Activated CD8-positive, alpha-beta memory T cell treated with anti-CD3 and anti-CD28 coated beads for 24 hours (primary cell): ENCODE data around the gene RAD51B.

Experiments
- DNase-seq: peaks from one replicate; pipeline ENCODE4 v3.0.0-alpha.2; 2020

The RAD51B gene

DNA sequence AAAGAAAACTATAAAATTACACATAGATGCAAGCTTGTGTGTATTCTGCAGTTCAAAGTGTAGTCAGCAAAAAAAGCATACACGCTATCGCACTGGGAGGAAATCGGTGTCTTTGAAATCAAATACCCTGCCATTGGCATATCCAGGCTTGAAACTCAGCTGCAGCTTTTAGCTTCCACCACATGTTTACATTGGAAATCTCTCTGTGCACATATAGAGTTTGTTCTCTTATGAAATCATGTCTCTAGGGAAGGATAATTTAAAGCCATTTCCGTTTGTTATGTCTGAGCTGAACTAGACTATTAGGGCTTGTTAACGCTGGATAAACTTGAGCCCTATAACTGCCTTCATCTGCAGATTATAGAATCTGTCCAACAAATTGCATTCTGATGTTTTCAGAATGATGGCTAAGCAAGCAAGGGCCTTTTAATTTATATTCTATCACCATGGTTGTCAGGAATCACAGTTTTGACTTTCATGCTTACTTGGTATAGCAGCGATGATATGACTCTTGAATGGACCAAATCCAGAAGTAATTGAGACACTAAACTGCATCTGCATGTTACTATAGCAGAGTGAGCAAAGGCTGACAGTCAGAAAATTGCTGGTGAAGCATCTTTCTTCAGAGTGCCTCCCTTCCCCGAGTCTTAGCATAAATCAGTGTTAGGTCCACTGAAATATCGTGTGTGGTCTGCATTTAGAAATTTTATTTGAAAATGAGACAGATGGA lies 530.5 kb downstream of the RAD51B start:
- no peak for DNase-seq

DNA sequence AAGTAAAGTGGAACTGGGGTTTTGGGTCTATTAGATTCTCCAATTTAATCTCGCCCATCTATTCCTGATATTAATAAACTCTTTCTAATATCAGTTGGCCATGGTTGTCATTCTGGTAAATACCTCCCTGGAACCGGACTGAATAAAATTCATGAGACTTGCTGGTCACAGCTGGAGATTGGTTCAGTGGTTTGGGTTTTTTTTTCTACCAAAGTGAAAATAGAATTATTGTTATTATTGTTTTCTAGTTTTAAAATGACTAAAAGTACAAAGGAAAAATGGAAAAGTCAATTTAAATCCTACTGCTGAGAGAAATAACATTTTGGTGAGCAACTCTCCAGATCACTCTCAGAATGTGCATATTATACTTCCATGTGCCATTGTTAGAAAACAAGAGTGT lies 535.8 kb downstream of the RAD51B start:
- DNase-seq, result no peak

DNA sequence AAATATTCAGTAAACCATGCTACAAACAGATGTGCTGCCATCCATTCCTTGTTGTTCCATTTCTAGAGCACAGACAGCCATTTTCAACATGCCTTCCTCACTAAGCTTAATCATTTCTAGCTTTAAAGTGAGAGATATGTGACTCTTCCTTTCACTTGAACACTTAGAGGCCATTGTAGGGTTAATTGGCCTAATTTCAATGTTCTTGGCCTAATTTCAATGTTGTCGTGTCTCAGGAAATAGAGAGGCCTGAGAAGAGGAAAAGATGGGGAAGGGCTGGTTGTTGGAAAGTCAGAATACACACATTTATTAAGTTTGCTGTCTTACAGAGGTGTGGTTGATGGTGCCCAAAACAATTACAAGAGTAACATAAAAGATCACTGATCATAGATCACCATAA lies 538.2 kb downstream of the RAD51B start:
- DNase-seq, result no peak

DNA sequence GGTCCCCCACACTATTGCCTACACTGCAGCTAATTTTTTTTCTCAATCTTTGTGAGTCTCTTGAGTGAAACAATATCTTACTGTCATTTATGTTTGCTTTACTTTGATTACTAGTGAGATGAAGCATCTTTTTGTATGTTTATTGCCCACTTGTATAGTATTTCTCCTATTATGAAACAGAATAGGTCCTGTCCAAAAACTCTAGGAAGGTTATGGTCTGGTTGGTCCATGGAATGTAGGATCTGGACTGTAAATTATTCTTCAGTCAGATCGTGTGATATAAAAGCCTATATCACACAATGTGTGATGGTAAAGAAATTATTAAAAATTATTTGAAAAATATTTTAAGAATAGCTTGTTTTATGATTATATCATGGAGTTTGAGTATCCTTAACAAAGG lies 538.9 kb downstream of the RAD51B start:
- no peak for DNase-seq

DNA sequence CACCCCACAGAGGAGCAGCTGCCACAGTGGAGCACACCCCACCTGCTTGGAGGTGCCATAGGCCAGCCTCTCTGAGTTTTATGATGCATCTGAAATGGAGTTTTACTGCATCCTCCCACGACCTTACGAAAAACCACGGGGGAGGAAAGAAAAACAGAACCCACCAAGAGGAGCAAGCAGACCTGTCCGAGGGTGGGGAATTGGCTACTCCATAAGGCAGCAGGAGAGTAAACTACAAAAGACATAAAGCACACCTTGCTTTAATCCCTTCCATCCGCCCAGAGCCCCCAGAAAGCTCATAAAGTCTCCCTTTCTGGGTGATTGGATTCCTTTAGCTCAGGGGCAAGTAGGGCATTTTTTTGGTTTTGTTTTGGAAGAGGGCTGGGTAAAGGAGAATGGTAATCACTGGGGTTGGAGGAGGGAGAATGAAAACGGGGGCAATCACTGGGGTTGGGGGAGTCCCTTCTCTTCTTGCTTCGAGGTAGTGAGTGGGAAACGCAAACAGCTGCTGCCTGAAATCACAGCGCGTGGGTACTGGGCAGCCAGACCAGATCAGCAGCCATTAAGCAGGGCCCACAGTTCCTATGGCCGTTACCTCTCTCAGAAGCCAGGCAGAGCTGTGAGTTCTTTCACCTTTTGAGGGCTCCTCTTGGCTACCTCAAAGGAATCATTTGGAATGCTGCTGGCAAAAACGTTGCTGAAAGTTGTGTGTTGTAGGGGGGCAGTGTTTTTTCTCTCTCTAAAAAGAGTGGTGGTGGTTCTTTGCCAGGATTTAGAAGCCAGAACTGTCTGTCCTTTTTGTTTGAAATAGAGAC lies 539.6 kb downstream of the RAD51B start:
- no peak for DNase-seq

DNA sequence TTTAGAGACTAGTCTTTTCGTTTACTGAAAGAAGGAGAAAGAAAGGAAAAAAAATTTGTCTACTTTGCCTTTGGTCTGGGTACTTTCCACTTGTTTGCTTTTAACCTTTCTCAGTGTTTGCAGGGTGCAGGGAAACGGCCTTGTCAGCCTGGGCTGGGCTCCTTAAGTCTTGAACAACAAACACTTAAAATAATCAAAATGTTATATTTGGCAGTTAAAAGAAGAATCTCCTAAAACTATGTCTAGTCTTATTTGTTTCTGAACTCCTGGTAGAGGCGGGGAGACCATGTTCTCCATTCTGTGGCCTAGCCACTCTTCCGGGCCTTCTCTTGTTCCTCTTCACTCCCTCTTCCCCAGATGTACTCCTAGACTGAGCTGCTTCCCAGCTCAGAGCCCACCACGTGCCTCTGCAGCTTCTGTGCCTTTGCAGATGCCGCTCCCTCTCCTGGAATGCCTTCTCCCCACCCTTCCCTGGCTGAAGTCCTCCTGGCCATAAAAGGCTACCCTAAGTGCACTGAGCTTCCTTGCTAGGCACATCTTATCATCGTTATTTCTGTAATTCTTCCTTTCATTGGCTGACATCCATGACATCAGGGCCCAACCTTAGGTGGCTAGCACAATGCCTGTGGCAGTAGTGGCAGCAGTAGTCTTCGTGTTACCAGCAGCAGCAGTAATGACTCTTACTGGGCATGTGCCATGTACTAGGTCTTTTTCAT lies 540.4 kb downstream of the RAD51B start:
- DNase-seq, result no peak

DNA sequence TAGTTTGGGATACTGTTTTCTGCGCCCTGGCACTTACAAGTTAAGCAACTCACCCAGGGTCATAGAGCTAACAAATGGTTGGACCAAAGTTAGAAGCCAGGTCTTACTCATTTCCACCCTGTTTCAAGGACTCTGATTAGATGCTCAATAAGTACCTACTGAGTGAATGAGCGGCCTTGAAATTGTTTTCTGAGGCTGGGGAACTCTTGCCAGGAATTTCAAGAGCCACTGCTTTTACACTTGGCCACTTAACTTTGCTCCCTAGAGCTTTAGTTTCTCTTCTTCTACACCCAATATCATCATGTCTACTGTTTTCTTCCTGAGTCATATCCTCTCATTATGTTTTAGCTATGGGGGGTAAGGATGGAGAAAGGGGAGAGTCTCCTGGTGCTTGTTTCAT lies 541.7 kb downstream of the RAD51B start:
- DNase-seq, result no peak

DNA sequence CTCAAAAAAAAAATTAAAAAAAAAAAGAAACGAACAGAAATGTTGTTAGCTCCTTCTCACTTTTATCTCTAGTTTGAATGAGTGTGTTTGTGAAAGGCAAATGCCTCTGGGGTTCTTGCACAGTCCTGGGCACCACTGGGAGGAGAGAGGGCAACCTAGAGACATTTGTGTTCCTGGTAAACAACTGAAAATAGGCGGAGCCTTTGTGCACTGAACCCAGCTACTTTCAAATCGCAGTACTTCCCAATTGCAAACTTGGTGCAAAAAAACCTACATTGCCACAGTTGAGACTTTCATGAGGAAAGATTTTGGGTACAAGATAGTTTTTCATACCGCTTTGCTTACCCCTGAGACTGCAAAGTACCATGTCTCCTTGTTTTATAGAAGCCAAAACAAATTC lies 543.3 kb downstream of the RAD51B start:
- DNase-seq, result no peak

DNA sequence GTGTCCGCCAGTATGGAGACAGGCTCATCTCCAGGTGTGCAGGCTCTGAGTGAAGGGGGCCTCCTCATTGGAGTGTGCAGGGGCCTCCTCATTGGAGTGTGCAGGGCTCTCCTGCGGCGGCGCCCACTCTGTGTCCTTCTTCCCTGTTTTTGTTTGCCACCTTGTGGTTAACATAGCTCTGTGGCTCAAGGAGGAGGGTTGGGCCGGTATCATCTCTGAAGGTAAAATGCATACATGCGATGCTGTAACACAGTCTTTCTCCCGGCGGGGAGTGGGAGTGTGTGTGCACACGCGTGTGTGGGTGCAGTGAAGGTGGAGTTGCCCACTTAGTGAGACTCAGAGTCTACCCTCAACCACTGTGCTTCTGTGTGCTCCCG lies 543.9 kb downstream of the RAD51B start:
- no peak for DNase-seq

DNA sequence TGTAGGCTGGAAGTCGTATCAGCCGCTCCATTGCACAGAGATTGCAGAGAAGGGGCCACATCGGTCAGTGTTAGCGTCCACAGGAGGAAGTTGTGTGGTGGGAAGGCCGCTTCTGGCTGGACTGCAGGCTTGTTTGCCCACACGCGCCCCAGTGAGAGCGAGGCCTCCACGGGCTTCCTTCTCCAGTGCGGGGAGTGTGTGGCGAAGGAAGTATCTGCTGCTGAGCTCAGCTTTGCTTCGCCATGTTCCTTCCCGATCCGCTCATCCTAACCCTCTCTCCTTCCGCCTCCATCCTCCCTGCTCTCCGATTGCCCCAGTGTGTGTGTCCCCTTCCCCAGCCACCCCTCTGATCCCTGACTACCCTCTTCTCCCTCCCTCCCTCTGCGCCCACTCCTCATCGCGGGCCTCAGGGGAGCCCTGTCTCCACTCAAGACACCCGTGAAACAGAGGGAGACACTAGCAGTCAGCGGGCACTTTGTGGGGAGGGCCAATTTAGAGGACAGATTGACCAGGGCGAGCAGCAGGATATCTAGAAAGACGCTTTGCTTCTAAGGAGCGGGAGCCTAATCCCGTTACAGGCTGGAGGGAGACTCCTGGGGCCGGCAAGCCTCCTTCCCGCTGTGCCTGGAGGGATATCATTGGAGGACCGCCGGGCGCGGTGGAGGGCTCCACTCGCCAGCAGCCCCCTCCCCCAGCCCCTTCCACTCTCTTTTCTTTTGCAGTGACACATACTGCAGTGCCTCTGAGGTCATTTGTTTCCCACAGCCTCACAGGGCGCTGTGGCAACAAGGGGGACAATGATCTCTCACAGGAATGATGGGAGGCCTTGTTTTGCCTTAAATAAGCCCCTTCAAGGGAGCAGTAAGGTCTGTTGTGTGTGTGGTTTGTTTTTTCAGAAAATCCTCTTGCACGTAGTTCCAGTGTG lies 544.5 kb downstream of the RAD51B start:
- DNase-seq, result no peak

DNA sequence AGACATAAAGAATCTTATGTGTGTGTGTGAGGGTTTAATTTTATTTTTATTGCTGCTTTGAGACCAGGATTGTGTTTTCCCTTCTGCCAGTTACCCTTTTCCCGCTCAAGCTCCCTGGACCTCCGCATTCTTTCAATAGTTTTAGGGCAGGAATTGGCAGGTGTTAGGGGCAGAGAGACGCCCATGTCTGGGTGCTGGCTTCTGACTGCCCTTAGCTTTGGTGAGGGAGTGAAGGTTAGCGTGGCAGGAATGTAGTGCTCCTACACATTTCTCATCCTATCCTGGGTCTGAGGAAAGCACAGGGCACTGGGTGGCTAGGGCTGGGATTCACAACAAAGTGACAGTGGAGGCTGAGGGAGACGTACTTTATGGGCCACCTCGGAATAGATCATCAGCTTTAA lies 545.2 kb downstream of the RAD51B start:
- DNase-seq, result no peak

DNA sequence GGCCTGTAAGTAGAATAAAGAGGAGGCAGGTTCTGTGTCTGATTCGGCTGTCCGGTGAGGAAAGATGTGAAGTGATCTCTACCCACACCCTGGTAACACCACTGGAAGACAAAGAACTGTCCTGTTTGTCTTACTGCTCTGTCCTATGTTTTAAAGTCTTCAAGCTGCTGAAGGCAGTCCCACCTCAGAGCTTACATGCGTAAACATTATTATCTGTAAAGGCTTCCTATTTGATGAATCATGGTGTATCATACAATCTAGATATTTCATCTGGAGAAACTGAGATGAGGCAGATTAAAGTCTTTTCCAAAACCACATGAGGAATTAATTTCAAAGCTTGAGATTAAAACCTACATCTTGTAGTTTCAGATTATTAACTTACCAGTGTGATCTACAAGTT lies 545.6 kb downstream of the RAD51B start:
- DNase-seq, result no peak

DNA sequence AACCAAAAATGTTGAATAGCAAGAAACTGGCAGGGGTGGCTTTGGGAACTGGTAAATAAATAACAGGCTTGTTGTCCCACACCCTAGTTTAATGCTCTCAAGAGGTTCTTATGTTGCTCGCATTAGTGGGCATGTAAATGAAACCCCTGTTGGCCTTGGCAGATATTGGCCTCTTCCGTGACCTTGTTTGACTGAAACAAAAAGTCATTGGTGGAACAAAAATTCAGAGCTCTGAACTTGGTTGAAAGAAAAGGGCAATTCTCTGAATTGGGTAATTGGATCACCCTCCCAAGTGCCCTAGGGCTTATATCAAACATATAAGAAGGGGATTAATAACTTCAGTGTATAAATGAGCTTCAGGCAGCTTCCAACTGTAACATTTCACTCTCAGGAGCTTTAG lies 547.1 kb downstream of the RAD51B start:
- DNase-seq, result no peak

DNA sequence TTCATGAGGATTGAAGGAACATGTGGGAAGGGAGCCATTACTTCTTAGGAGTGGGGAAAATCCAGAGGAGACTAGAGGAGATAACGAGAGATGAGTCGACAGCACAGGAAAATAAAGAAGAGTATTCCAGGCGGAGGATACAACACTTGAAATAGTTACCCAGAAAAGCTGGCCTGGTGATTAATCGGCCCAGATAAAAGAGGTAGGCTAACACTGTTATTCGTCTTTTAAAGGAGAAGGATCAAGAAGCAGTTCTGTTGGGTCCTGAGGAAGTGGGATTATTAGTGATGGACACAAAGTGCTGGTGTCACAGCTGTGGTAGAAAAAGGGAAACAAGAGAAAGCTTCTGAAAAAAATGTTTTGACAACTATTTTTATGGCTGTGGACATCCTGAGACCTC lies 548.0 kb downstream of the RAD51B start:
- DNase-seq, result no peak

DNA sequence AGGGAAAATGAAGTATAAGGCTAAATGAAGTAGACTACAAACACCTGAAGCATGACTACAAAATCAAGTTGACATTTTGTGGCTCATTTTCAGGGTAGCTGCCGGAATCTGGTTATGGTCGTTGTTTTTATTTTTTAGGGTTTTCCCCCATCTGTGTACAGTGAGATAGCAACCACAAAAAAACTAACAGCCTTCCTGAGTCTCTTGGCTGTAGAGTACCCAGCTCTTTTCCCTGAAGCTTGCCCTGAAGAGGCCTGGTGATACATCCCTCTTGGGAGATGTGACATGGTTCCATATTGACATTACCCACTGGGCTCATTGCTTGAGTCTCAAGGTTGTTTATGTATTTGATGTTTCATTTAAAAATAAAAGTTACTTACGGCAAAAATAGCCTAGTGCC lies 549.3 kb downstream of the RAD51B start:
- no peak for DNase-seq

DNA sequence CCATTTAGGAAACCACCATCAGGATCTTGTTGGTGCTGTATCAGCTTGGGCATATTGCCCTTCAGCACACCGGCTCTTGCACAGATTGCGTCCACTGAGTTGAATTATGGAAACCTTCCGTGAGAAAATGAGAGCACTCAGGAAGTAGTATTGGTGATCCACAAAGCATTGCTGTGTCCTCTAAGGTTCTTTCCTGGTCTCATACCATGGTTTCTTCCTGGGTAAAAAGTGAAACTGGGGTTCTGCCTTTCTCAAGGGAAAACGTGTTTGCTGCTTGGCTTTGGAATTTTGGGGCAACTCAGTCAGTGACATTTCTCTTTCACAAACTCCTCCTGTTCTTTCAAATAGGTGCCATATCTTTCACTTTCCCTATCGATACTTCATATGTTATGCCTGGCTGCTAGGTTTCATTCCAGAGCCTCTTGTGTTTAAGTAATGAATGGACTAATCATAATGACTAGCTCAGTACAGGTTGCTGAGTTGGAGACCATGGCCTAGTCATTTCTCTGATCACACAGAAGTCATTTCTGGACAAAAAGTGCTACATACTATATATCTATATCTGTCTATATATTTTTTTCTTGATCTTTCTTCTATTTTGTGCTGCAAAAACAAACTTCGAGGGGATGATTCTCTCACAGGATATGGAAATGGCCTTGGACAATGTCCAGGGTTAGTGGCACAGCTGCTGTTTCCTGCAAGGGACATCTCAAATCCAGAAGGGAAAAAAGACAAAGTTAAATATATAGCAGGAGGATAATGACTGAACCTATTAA lies 549.9 kb downstream of the RAD51B start:
- DNase-seq, result no peak

DNA sequence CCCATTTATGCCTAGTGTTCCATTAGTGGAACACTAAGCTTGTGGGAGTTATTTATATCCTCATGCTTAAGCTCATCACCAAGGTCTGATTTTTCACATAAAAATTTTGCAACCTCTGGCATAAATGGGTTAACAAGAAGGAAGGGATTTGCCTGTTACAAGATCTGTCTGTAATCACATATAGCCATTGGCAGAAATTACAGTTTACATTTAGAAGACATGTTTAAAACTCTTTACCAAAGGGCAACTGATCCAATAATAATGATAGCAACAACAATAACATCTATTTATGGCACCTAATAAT lies 550.4 kb downstream of the RAD51B start:
- no peak for DNase-seq

DNA sequence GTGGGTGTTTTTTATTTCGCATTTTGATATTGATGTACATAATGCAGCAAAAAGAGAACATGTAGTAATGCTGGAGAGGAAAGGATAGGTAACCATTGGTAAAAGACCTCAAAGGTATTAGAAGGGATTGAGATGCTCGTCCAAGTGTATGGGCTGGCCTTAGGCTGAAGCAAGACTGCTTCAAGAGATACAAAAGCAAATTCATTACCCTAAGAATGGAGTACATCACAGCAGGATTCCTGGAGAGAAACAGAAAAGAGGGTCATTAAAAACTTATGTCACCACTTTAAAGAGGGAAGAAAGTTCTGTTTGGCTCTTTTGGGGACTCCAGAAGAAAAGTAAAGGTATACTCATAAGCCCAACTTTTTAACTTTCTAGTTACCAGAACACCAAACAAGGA lies 552.8 kb downstream of the RAD51B start:
- DNase-seq, result no peak

DNA sequence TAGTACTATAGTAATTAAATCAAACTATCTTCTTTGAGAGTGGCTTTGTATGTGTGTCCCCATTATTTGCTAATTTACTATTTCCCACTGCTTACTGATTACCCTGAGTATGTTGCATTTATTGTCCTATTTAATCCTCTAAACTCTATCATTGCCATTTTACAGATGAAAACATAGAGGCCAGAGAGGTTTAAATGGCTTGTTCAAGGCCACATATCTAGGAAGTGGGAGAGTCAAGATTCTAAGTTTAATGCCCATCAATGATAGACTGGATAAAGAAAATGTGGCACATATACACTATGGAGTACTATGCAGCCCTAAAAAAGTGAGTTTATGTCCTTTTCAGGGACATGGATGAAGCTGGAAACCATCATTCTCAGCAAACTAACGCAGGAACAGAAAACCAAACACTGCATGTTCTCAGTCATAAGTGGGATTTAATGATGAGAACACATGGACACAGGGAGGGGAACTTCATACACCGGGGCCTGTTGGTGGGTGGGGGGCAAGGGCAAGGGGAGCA lies 553.6 kb downstream of the RAD51B start:
- DNase-seq, result no peak

DNA sequence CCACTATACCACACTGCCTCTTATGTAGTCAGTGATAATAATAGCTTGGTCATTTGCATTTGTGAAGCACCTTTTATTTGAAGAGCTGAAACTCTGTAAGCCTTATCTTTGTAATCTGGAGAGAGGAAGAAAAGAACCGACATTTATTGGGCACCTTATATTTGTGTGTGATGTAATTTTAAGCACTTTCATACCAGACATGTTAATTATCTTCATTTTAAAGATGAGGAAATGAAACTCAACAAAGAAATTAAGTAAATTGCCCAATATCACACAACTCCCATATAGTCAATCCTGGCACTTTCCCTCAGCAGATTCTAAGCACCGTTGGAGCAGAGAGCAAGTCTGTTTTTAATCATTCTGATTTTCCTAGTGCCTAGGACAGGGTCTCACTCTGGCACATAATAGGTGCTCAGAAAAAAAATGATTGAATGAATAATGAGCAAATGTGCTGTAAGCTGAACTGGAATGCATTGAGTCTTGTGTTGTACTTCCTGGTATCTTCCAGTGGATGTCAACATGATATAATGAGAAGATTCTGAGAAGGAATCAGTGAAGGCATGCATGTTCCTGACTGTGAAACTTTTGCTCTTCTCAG lies 554.4 kb downstream of the RAD51B start:
- DNase-seq, result no peak

DNA sequence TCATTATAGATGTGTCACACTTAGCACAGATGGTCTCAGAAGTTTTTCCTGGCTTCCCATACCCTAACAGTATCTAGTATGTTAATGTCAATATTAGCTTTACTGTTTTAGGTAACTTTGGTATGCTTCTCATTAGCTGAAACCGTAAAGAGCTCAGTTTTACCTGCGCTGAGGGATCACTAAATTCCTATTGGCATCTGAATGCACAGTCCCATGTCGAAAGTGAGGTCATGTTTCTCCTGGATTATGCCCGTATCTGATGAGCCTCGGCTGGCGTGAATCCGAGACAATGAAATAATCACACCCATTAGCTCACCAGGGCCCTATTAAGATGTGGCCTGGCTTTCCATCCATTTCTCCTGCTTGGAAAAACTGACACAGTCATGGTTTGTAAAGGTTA lies 555.1 kb downstream of the RAD51B start:
- DNase-seq, result no peak

DNA sequence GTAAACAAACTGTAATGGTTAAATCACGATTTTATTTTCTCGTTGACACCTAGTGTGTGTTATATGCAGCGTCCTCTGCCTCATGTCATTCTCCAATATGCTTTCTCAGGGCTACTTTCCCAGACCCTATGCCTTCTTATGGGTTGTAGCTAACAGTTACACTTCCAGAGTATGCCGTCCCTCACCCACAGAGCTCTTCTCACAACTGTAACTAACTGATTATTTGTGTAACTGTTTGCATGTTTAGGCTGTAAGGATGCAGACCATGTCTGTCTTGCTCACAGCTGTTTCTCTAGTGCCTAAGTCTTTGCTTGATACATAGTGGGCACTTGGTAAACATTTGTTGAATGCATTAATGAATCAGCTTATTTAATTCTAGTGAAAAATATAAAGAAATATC lies 555.8 kb downstream of the RAD51B start:
- DNase-seq, result no peak
